B cell (primary cell): ENCODE results near the gene EDAR. TPM values are rescaled to one million over a fixed set of nuclear protein-coding genes. Genes with fewer than 3 reads are reported as not detected.
A peak's percentile ranks its signal among the peaks of the same experiment; 100 is the strongest.

Experiments used
- ATAC-seq: fragments of 200-7000 bp; cut with Tn5 transposase; one replicate; pipeline ENCODE4 v1.10.0; 2021; ENCODE audit warnings: low read depth, mild to moderate bottlenecking, moderate number of reproducible peaks, moderate library complexity
- CTCF ChIA-PET: fragments of 350-600 bp; sonication (Branson Sonifier 250); formaldehyde crosslinking; loops from one replicate; lab custom pipeline; 2021; ENCODE audit warnings: antibody characterized with exemption, inconsistent platforms; lab: Charles Lee
- POLR2A ChIA-PET: fragments of 350-600 bp; sonication (Branson Sonifier 250); formaldehyde crosslinking; loops from one replicate; lab custom pipeline; 2021; ENCODE audit warnings: antibody characterized with exemption; lab: Charles Lee
- DNase-seq: peaks from one replicate; pipeline ENCODE4 v3.0.0; 2013
- H2AFZ ChIP-seq: 2 replicates; pipeline ENCODE4 v1.6.1; 2012; ENCODE audit warnings: mild to moderate bottlenecking, low read depth, low read length; ENCODE audit not compliant: insufficient read depth, poor library complexity, severe bottlenecking
- H3K27ac ChIP-seq, 2 donors: 1 replicate in 1 of 2; 2 replicates in 1 of 2; pipeline ENCODE4 v1.5.1; 2012 to 2013; ENCODE audit warnings: low read length in 2 of 2, mild to moderate bottlenecking in 2 of 2, moderate library complexity in 1 of 2
- H3K27me3 ChIP-seq, 4 experiments: fragments of 200-600 bp in 1 of 4; sonication (generic) in 1 of 4; replicated peaks in 1 of 4; 1 replicate in 2 of 4; 2 replicates in 2 of 4; pipeline versions ENCODE4 v1.6.1 to v1.7.0; 2013 to 2016; ENCODE audit warnings: low read length in 3 of 4, mild to moderate bottlenecking in 2 of 4, mixed read lengths in 1 of 4, moderate library complexity in 1 of 4; ENCODE audit not compliant: insufficient read depth in 4 of 4, control insufficient read depth in 3 of 4; ENCODE audit errors: control extremely low read depth in 1 of 4
- H3K36me3 ChIP-seq, 2 experiments: replicated peaks in 1 of 2; 1 replicate in 1 of 2; 2 replicates in 1 of 2; pipeline versions ENCODE4 v1.6.1 to v1.7.1; 2013; ENCODE audit warnings: low read length in 1 of 2; ENCODE audit not compliant: insufficient read depth in 2 of 2, control insufficient read depth in 1 of 2; ENCODE audit errors: control extremely low read depth in 1 of 2, extremely low read depth in 1 of 2
- H3K4me1 ChIP-seq, 2 donors: fragments of 200-600 bp in 1 of 2; sonication (generic) in 1 of 2; 1 replicate in 1 of 2; 2 replicates in 1 of 2; pipeline versions ENCODE4 v1.5.1 to v1.6.1; 2013 to 2017; ENCODE audit warnings: low read length in 2 of 2; ENCODE audit not compliant: control insufficient read depth in 2 of 2, insufficient read depth in 2 of 2
- H3K4me2 ChIP-seq: replicated peaks from 2 replicates; pipeline ENCODE3; 2012; ENCODE audit warnings: mild to moderate bottlenecking, low read depth, low read length; ENCODE audit not compliant: poor library complexity, severe bottlenecking
- H3K4me3 ChIP-seq, 5 experiments: fragments of 200-600 bp in 1 of 5; sonication (generic) in 1 of 5; 1 replicate in 3 of 5; 2 replicates in 2 of 5; pipeline versions ENCODE4 v1.5.1 to v1.7.0; 2011 to 2016; ENCODE audit warnings: low read length in 4 of 5, mild to moderate bottlenecking in 4 of 5, low read depth in 2 of 5, control low read depth in 1 of 5, moderate library complexity in 1 of 5; ENCODE audit not compliant: insufficient read depth in 1 of 5; ENCODE audit errors: control extremely low read depth in 1 of 5, extremely low read depth in 1 of 5
- H3K79me2 ChIP-seq: fragments of 200-600 bp; sonication (generic); one replicate; pipeline ENCODE4 v1.6.0; 2016; ENCODE audit warnings: low read length; ENCODE audit not compliant: control insufficient read depth, insufficient read depth
- H3K9ac ChIP-seq: fragments of 200-600 bp; sonication (generic); 2 replicates; pipeline ENCODE4 v1.6.1; 2017; ENCODE audit warnings: mild to moderate bottlenecking, low read length, moderate library complexity
- H3K9me3 ChIP-seq, 3 donors: one replicate each; pipeline versions ENCODE4 v1.6.1 to v1.7.1; 2013; ENCODE audit warnings: low read length in 2 of 3; ENCODE audit not compliant: control insufficient read depth in 2 of 3, insufficient read depth in 1 of 3; ENCODE audit errors: control extremely low read depth in 1 of 3
- H4K20me1 ChIP-seq: 2 replicates; pipeline ENCODE4 v1.6.0; 2012; ENCODE audit warnings: mild to moderate bottlenecking, low read length; ENCODE audit not compliant: insufficient read depth, control insufficient read depth, poor library complexity, severe bottlenecking
- H3K27ac Mint-ChIP-seq: one replicate; pipeline ENCODE4 v1.8.0; 2021; ENCODE audit warnings: mixed read lengths
- H3K27me3 Mint-ChIP-seq: one replicate; pipeline ENCODE4 v1.8.0; 2021; ENCODE audit warnings: mixed read lengths
- H3K4me1 Mint-ChIP-seq: one replicate; pipeline ENCODE4 v1.8.0; 2021; ENCODE audit warnings: mixed read lengths
- H3K4me3 Mint-ChIP-seq: one replicate; pipeline ENCODE4 v1.8.0; 2021; ENCODE audit warnings: mixed read lengths
- H3K9me3 Mint-ChIP-seq: one replicate; pipeline ENCODE4 v1.8.0; 2022; ENCODE audit warnings: mixed read lengths; ENCODE audit not compliant: insufficient read depth
- CTCF ChIP-seq: fragments of 200-600 bp; IDR thresholded peaks from one replicate; pipeline ENCODE4 v1.8.0; 2022; ENCODE audit warnings: antibody characterized with exemption, mild to moderate bottlenecking
- EZH2 ChIP-seq: IDR thresholded peaks from 2 replicates; pipeline ENCODE4 v1.6.1; 2012; ENCODE audit warnings: borderline replicate concordance, low read depth, mild to moderate bottlenecking, moderate library complexity, low read length; ENCODE audit not compliant: insufficient read depth, poor library complexity, severe bottlenecking
- WGBS: methylation state at CpG from one replicate; pipeline ENCODE4 v1.1.5; 2013; ENCODE audit warnings: missing lambda C conversion rate; ENCODE audit not compliant: insufficient coverage; 5-methylcytosine and 5-hydroxymethylcytosine counted together
- intact Hi-C: fragments of 100-400 bp; cut with micrococcal nuclease; formaldehyde crosslinking; loops from one replicate; pipeline ENCODE4 v1.10.0; 2022
- polyA plus RNA-seq: library from polyadenylated mRNA; depleted of rRNA; stranded (reverse); fragments of >200 nt; gene quantifications from 2 replicates; pipeline ENCODE4 v1.2.3, GENCODE V29; 2012
- total RNA-seq, 2 donors: library from RNA; stranded (reverse); fragments of 120-200 nt in 1 of 2; gene quantifications; 1 replicate in 1 of 2; 2 replicates in 1 of 2; pipeline versions ENCODE4 v1.2.3 to v1.2.4, GENCODE V29; 2013 to 2022

The EDAR gene
- total and polyA plus RNA-seq, 2 donors (not counting 1 experiment from before 2014, with no cell fraction given): 0.03 TPM; not detected in 1

GRCh38 chr2:109032229-109032820 lies 43.3 kb upstream of the EDAR start:
- Histone ChIP-seq H3K36me3 (no peaks in the 10 kb centered on the region), H4K20me1 (no peaks in the 10 kb centered on the region), H3K27me3 (no peaks in the 10 kb centered on the region), H3K4me1 (peaks cover 4 to 9% of the 10 kb centered on the region in 2 donors), H3K4me3 (peak overlapping the region; percentile 36 to 81 (median 60)), H3K9me3 (no peaks in the 10 kb centered on the region), H2AFZ (peak overlapping the region; percentile 92), H3K4me2 (peak overlapping the region; percentile 80), H3K79me2 (no peaks in the 10 kb centered on the region), H3K27ac (peak overlapping the region in 1 of 2 donors; percentile 17), H3K9ac (peak overlapping the region; percentile 69)
- POLR2A ChIA-PET: no interaction called here
- CTCF ChIA-PET: no interaction called here
- TF ChIP-seq CTCF (no peak), EZH2 (no peak)
- Mint-ChIP-seq H3K4me3 (peak overlapping the region; percentile 87), H3K9me3 (no peaks in the 10 kb centered on the region), H3K27me3 (peaks cover 3% of the 10 kb centered on the region), H3K4me1 (peaks cover 12% of the 10 kb centered on the region), H3K27ac (peak overlapping the region; percentile 48)
- WGBS: 18% methylated on average over 4 of the region's 9 CpGs
- peak; percentile 15 for DNase-seq
- no peak for ATAC-seq
- intact Hi-C loops: no loop called here

GRCh38 chr2:109031476-109032228 lies 42.6 kb upstream of the EDAR start:
- Histone ChIP-seq H3K9ac (peak overlapping the region; percentile 69), H2AFZ (peak overlapping the region; percentile 92), H3K79me2 (no peaks in the 10 kb centered on the region), H3K4me2 (peak overlapping the region; percentile 80), H4K20me1 (no peaks in the 10 kb centered on the region), H3K27ac (peak overlapping the region in 1 of 2 donors; percentile 17), H3K27me3 (no peaks in the 10 kb centered on the region), H3K4me1 (peaks cover 4 to 9% of the 10 kb centered on the region in 2 donors), H3K9me3 (no peaks in the 10 kb centered on the region), H3K4me3 (peak overlapping the region; percentile 36 to 81 (median 60)), H3K36me3 (no peaks in the 10 kb centered on the region)
- ATAC-seq: peak; percentile 59
- no peaks in the 10 kb centered on the region for H3K9me3 Mint-ChIP-seq
- CTCF ChIA-PET: no interaction called here
- POLR2A ChIA-PET: interaction anchor here (0.6 kb wide), 1 partner anchor 207 kb away, joined by 3 read pairs; no protein-coding TSS in a partner anchor
- H3K27me3 Mint-ChIP-seq: peaks cover 3% of the 10 kb centered on the region
- under 1% methylated on average over 45 of the region's 51 CpGs for WGBS
- peak overlapping the region; percentile 48 for H3K27ac Mint-ChIP-seq
- DNase-seq: peak; percentile 51
- TF ChIP-seq CTCF (no peak), EZH2 (no peak)
- H3K4me1 Mint-ChIP-seq: peaks cover 12% of the 10 kb centered on the region
- H3K4me3 Mint-ChIP-seq: peak overlapping the region; percentile 87
- intact Hi-C loops: no loop called here
